NCI-H146 (cell line): Measurements from ENCODE around the gene BCKDHB.

Experiments used
- DNase-seq: peaks from one replicate; lab custom pipeline; 2025; lab: John Stamatoyannopoulos, UW

The BCKDHB gene

DNA sequence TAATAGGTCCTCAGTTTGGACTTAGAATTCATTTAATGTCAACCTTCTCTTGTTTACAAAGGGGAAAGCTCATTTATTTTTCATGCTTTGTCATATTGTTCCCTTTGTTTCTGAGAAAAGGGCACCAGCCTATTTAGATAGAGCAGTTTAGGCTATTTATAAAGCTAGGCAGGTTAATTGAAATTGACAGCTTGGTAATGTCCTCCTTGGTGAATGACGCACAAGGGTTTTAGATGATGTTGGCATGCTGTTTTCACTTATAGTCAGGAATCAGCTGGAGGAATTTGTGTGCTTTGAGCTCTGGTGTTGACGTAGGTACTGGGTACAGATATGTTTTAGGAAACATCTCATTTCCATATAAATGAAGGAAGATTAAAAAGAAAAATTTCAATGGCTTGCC is 45.2 kb downstream of the BCKDHB start:
- DNase-seq, result no peak

DNA sequence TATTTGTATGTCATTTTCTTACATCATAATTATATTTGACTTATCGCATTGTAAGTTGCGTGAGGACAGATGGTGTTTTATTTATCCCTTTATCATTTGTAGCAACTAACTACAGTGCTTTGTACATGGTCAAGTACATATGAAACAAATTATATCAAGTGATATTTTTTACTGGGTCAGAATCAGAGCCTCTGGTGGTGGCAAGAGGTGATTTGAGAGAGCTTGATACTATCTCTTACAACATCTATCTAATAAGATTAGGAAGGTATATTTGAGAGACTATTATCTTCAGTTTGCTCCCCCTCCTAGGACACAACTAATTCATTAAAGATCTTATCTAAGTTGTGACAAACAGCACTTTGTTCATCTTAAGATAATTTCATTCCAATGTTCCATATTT is 47.7 kb downstream of the BCKDHB start:
- DNase-seq, result no peak

DNA sequence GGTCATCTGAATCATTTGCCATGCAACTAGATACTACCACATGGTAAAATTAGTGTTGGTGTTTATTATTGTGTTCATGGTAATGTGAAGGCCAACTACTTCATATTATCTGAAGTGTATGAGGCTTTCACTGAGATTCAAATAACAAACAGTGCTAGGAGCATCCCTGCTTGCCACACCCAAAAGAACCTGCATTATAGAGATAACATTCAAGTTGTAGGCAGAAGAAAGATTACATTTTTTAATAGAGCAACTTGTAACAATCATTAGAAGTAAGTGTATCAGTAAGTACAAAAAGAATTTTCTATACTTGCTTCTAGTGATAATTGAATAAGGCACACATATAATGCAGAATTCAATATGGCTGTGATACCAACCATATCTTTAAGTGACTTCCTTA is 49.8 kb downstream of the BCKDHB start:
- DNase-seq, result no peak

DNA sequence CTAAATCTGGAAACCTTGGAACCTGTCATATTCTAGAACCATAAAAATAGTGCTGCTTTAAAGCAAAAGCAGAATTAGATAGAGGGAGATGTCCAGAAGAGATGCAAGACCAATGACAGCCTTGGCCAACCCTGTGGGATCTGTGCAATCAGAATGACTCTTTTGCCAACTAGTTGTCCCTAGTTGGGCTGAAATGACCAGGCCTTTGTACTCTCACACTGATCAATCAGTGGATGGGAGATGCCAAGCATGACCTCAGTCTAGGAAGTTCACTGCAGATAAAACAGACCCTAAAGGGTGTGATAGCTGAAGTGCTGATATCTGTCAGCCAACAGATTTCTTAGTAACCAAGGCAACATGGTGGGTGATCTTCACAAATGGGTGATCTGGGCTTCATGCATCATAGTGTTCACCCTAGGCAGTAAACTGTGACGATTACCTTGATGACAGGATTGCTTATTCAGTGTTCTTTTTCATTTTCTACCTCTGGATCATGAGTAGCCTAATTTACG is 52.1 kb downstream of the BCKDHB start:
- no peak for DNase-seq

DNA sequence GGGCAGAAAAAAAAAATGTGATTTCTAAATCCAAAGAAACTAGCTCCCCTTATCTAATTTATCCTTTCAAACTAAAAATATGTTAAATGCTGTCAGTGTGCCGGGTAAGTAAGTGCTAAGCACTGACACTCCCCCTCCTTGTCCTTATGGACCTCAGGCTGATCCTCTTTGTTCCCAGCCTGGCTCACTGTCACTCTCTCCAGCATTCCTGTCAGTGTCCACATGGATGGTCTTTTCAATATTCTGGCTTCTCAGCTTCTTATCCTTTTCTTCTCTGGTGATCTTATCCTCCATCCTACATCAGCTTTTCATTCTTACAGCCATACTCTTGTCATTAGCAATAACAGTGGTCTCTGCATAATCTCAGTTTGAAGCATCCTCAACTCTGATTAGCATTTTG is 55.0 kb downstream of the BCKDHB start:
- DNase-seq, result no peak

DNA sequence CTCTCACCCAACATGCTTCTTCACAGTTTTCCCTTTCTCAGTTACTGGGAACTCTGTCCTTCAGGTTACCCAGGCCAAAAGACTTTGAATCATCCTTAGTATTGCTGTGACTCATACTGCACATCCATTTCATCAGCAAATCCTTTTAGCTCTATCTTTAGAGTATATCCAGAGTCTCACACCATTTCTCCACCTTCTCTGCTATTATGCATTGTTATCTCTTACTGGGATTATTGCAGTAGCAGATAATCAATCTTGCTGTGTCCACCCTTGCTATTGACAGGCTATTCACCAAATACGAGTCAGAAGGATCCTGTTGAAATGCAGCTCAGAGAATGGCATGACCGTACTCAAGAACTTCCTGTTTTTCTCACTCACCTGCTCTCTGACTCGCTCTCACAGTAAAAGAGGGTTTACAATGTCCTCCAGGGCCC is 57.3 kb downstream of the BCKDHB start:
- DNase-seq, result no peak

DNA sequence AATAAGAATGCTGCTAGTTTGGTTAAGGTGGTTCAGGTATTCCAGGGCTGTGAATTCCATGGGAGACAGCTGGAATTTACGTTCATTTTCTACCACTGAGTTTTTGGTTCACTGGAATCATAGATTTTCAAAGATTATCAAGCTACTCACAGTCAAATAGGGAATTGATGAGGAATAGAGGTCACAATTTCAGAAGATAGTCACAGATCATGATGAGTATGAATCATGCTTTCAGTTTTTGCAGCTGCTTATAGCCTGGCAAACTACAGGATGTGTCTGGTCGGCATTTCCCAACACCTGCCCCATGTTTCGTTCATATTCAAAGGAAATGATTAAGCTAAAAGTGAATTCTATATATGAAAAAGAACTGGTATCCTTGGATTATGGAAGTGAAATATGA is 58.7 kb downstream of the BCKDHB start:
- DNase-seq, result no peak

DNA sequence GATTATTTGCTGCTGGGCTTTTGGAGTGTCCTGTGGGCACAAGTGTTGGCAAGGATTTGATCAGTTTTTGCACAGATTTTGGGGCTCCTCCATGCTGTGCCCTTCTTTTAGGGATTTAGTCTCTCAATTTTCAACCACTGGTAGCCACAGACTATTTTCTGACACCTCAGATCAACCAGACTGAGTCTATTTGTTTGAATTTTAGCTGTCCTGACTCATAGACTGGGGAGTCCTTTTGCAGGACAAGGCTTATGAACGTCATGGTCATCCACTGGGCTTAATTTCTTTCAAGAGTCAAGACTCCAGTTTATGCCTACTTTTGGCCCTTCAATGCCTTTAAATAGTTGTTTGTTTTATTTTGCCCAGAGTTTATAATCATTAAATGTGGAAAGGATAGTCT is 59.3 kb downstream of the BCKDHB start:
- DNase-seq, result no peak

DNA sequence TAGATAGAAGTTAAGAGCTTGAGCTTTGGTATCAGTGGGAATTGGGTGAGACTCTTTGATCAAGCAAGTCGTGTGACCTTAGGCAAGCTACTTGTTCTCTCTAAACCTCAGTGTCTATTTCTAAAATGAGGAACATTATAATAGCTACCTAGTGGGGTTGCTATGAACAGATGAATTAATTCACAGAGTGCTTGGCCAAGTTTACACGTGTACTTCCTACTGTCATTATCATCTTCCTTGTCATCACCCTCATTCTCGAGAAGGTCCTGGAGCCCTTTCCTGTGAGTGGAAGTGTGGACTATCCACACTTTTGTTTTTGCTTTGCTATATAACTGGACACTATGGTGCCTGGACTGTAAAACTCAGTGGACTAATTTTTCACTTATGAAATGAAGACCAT is 64.0 kb downstream of the BCKDHB start:
- no peak for DNase-seq

DNA sequence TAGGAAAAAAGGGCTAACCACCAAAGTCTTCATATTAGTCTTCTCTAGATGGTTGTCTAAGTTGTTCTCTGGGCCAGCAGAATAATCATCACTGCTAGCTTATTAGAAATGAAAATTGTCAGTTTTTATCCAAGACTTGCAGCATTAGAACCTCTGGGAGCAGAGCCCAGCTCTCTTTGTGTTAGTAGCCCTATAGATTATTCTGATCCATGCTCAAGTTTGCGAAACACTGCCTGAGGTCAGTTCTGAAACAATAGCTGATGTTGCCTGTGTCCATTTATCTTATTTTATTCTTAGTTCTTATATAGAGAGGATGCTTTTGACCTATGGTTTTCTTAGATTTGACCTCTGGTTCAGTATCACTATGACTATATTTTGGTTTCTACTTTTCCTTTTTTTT is 66.9 kb downstream of the BCKDHB start:
- no peak for DNase-seq

DNA sequence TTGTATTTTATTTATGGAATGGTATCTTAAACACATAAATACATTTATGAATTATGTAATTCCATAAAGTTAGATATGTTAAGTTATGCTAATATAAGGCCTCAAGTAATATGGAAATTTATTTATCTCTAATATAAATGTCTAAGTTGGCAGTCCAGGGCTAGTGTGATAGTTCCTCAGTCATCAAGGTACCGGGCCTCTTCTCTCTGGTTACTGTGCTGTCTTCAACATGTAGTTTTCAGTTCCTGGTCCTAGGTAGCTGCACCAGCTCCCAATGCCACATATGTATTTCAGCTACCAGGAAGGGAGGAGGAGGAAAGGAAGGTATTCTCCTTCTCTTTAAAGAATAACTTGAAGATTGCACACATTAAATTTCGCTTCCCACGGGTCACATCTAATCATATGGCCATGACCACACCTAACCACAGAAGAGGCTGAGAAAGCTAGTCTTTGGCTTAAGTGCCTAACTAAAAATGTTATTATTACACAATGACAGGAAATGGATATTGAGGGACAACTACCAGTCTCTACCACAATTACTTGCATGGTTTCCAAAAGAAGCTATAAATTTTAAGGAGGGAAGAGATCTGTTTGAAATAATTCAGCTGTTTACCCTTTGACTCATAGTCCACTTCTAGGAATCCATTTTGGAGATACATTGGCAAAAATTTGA is 68.6 kb downstream of the BCKDHB start:
- DNase-seq, result no peak

DNA sequence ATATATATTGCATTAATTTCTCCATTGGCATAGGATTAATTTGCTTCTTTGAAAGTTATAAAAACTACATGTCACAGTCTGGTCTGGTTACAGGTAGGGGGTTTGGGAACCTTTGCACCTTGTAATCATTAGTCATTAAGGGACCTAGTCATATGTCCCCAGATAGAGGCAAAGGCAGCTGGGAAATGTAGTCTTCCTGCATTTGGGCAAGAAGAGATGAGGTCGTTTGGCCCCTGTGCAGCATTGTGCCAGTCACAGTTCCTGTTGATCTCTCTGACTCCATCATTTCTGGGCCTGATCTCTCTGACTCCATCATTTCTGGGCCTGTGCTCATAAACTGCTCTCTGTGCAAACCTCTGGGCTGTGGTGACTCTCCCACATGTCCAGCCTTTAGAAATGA is 73.2 kb downstream of the BCKDHB start:
- DNase-seq, result no peak

DNA sequence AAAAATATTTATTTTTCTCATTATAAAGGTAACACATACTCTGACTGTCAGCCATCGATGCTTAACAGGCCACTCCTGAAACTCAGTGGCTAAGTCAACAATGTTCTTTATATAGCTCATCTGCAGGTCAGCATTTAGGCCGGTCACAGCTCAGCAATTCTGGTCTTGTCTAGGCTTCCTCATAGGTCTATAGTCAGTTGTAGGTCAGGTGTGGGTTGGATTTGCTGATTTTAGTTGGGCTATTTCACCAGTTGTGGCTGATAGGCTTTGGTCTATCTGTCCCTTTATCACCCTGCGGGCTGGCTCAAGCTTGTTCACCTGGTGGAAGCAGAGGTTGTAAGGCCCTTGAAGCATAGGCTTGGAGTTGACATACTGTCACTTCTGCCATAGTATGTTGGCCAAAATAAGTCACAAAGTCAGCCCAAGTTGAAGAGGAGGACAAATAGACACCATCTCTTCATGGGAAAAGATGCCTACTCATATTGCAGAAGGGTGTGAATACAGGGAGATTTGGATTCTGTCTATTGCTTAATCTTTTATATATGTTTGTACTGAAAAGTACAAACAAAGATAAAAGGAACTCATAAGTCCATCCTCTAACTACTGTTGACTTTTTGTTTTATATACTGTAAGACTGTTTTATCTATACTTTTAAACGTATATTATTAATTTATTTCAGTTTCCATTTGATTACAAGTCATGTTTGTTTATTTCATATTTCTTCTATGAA is 75.0 kb downstream of the BCKDHB start:
- no peak for DNase-seq

DNA sequence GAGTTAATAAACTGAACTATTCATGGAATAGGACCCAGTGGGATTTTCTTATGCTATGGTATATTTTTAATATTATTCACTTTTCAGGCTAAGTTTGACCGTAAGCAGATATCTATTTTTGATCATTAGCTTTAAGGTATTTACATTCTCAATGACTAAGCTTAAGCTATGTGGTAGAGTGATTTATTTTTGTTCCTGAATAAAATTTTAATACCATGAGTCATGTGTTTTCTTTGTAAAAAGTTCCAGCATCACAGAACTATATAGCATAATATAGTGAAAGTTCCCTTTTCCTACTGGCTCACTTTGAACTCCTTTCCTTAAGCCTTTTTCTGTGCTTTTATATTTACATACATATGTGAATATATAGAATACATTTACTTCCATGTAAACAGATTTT is 75.8 kb downstream of the BCKDHB start:
- DNase-seq, result no peak

DNA sequence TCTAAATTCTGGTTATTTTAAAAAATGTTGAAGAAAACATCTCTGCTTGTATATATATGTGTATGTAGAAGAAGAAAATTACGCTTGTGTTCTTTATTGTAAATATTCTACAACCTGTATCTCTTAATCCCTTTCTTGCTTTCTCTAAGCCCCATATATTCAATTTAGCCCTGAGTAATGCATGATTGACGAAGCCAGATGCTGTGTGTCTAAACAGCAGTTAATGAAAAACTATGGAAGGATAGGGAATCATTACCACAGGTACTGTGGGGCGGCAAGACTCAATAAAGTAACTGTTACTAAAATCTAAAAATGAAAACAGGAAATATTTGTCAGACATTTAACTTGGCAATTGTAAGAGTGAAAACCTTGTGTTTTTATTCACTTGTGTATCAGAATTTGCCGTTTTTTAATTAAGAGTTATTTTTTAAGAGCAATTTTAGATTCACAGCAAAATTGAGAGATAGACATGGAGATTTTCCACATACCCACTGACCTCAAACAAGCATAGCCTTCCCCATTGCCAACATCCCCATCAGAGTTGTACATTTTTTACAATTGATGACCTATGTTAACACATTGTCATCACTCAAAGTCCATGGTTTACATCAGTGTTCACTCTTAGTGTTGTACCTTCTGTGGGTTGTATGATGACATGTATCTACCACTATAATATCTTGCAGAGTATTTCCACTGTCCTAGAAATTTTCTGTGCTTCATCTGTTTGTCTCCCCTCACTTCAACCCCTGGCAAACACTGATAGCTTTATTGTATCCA is 76.7 kb downstream of the BCKDHB start:
- DNase-seq, result no peak

DNA sequence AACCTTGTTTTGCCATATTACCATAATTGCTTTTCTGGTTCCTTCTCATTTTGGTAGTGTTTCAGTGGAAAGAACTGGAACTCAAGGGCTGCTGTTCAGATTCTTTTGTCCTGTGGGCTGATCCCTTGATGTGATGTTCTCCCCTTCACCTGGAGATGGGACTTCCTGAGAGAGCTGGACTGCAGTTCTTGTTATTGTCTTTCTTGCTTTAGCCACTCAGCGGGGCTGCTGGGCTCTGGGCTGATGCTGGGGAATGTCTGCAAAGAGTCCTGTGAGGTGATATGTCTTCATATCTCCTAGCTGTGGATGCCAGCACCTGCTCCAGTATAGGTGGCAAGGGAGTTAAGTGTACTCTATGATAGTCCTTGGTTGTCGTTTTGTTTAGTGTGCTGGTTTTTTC is 79.0 kb downstream of the BCKDHB start:
- no peak for DNase-seq

DNA sequence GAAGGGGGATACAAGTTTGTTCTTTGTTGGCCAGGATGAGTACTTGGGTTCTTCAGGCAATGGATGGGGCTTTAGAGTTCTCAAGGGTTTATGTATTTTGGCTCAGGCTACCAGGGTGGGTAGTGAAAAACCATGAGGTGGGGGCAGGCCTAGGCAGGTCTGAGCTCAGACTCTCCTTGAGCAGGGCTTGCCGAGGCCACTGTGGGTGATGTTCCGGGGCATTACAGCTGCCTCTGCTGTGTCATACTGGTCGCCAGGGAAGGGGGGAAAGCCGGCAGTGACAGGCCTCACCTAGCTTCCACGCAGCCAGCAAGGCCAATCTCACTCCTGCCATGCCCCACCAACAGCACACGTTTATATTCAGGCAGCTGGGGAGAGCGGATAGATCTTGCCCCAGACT is 79.6 kb downstream of the BCKDHB start:
- no peak for DNase-seq

DNA sequence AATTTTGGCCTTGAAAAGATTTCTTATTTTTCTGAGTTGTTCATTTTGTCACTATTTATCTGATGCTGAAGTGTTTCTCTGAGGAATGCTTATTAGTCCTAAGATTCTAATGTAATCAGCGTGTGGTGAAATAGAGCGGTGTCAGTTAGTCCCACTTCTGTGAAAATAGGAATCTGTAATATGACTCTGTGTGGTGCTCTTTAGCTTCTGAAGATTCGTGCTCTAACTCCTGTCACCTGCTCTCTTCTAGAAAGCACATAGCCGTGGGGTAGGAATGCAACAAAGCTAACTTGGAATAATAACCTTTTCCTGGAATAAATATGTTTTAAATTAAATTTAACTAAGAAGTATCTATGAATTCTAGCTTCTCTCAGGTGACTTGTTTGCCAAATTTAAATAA is 90.4 kb downstream of the BCKDHB start:
- no peak for DNase-seq

DNA sequence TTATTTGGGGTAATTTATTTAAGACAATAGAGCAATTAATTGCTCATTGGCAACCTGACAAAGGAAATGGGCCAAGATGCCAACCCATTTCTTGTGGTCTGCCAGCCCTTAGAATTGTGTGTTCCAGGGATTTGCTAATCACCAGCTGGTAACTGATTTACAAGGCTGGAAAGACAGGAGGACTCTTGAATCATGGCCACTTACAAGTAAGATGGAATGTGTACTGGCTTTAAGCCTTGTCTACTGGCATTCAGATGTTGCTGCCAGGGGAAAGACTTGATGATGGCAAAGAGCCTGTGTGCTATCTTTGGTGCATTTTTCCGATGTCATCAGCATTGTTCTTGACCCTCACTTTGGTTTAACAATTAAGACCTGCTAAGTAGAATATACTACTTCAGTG is 91.0 kb downstream of the BCKDHB start:
- DNase-seq, result no peak

DNA sequence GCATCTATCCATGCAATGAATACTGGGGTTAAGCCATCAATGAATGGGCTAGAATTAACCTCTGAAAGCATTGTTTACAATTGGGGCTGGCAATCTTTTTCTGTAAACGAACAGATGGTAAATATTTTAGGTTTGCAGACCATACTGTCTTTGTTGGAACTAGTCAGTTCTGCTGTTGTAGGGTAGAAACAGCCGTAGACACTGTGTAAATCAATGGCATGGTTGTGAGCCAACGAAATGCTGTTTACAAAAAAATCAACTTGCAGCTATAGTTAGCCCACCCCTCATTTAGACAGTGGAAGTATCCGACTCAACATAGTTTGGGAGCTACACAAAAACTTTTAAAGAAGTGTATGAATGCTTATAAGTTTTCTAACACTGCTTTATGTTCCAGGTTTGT is 91.5 kb downstream of the BCKDHB start:
- no peak for DNase-seq

DNA sequence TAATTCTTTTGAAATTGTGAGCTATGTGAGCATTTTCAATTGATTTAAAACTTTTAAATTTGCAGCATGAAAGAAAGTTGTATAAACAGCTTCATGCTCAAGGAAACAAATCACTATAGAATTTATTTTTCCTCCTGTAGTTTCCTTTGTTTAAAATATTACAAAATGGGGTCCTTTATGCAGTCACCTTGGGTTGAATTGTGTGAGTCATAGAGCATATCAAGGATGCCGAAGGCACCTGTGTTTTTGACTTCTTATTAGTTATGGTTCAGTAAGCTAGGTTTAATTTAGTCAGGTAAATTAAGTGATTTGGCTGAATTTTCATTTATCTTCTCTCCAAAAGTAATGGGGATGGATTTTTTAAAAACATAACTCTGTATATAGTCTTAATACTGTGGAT is 96.8 kb downstream of the BCKDHB start:
- no peak for DNase-seq

DNA sequence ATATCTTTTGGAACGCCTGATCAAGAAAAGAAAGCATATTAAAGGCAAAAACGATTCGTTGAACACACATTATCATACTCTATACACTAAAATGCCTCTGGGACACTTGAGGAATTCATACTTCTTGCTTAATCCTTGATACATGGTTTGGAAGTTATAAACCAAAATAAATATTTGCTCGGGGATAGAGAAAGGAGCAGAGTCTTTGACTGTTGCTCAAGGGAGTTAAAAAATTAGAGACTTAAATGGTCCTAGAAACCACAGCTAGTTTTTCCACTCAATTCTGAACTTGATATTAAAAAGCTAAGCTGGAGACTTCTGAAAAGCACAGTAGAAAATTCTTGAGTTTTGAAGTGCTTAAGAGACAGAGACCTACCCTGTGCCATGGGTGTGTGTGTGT is 98.9 kb downstream of the BCKDHB start:
- no peak for DNase-seq

DNA sequence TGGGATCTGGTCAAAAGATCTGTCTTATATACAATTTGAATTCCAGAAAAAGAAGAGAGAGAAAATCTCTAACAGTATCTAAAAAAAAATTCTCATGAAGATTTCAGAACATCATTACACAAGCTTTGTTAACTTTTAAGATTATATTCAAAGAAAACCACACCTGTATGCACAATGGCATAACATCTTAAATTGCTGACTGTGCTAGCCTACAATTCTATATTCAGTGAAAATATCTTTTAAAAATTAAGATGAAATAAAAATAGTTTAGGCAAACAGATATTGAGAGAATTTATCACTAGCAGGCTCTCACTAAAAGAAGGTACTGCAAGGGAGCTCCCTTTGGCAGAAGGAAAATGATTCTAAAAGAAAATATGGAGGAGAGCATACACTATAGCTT is 100.3 kb downstream of the BCKDHB start:
- DNase-seq, result no peak
